BLaER1 (cell line): Measurements from ENCODE around the gene RASA4B.

Source experiments
- H3K27ac ChIP-seq: shearing (Covaris generic); formaldehyde crosslinking; 2 replicates; pipeline ENCODE4 v1.8.1; 2022
- H3K27me3 ChIP-seq: shearing (Covaris generic); formaldehyde crosslinking; 2 replicates; pipeline ENCODE4 v1.8.1; 2022
- H3K36me3 ChIP-seq: shearing (Covaris generic); formaldehyde crosslinking; 2 replicates; pipeline ENCODE4 v1.8.1; 2022
- H3K4me1 ChIP-seq: shearing (Covaris generic); formaldehyde crosslinking; 2 replicates; pipeline ENCODE4 v1.8.1; 2022
- H3K4me2 ChIP-seq: shearing (Covaris generic); formaldehyde crosslinking; 2 replicates; pipeline ENCODE4 v1.8.1; 2022
- H3K4me3 ChIP-seq: shearing (Covaris generic); formaldehyde crosslinking; 2 replicates; pipeline ENCODE4 v1.8.1; 2022
- H3K9ac ChIP-seq: shearing (Covaris generic); formaldehyde crosslinking; 2 replicates; pipeline ENCODE4 v1.8.1; 2022
- H3K9me3 ChIP-seq: shearing (Covaris generic); formaldehyde crosslinking; 2 replicates; pipeline ENCODE4 v1.8.1; 2022
- H4K20me1 ChIP-seq: shearing (Covaris generic); formaldehyde crosslinking; 2 replicates; pipeline ENCODE4 v1.8.1; 2022
- Cebpa-rat ChIP-seq: shearing (Covaris generic); IDR thresholded peaks from 2 replicates; pipeline ENCODE4 v1.8.1; 2022

The RASA4B gene

DNA sequence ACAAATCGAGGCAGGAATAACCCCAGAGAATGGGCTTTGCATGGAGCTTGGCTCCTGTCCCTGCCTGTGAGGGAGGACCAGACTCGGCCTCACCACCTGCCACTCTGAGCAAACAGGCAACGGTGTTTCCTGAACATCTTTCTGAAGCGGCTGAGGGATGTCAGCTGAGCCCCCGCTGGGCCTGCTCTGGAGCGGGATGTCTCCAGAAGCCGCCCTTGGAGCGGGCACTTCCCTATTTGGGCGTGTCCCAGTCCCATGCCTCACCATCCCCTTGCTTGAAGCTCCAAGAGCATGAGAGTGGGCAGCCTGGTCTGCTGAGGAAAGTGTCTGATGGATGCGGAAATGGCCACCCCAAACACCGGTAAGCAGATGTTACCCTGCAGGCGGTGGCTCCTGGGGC lies 63.1 kb downstream of the RASA4B start:
- Histone ChIP-seq H3K4me3 (no peak overlapping the region; the same call in 1 of the 2 replicates), H3K36me3 (peaks cover 58% of the 10 kb centered on the region), H3K9ac (peak overlapping the region; percentile 36; the same call in 1 of the 2 replicates), H3K4me2 (peak overlapping the region; percentile 64), H3K9me3 (no peaks in the 10 kb centered on the region), H3K27me3 (no peaks in the 10 kb centered on the region), H3K4me1 (peaks cover 68% of the 10 kb centered on the region), H4K20me1 (peaks cover 41% of the 10 kb centered on the region), H3K27ac (peak overlapping the region; percentile 78)
- TF ChIP-seq Cebpa-rat, result no peak

DNA sequence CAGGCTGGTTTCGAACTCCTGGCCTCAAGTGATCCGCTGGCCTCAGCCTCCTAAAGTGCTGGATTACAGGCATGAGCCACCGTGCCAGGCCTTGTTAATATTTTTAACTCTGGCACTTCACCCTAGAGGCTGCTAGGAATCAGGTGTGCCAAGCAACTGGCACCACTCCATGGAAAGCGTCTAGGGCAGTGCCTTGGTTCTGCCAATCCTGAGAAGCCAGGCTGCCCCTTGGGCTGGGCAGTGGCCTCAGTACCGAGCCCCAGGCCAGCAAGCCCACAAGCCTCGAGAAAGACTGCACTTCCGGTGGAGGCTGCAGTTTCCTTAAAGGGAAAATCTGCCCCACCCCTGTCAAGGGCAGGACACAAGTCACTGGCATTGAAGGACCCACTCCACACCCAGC lies 64.3 kb downstream of the RASA4B start:
- Histone ChIP-seq H3K4me3 (no peak overlapping the region), H3K9ac (no peak overlapping the region), H3K27me3 (no peaks in the 10 kb centered on the region), H3K4me1 (peaks cover 69% of the 10 kb centered on the region), H3K27ac (peak overlapping the region; percentile 78; the same call in 1 of the 2 replicates), H4K20me1 (peaks cover 41% of the 10 kb centered on the region), H3K9me3 (no peaks in the 10 kb centered on the region), H3K4me2 (peak overlapping the region; percentile 2; the same call in 1 of the 2 replicates), H3K36me3 (peaks cover 58% of the 10 kb centered on the region)
- TF ChIP-seq Cebpa-rat, result no peak

DNA sequence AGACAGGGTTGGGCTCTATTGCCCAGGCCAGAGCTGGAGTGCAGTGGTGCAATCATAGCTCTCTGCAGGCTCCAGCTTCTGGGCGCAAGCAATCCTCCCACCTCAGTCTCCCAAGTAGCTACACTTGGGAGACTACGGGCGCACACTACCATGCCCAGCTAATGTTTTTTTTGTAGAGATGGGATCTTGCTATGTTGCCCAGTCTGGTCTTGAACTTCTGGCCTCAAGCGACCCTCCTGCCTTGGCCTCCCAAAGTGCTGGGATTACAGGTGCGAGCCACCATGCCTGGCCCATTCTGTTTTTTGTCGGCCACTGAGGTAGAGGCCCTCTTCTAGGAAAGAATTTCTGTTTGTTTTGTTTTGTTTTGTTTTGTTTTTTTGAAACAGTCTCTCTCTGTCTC lies 65.1 kb downstream of the RASA4B start:
- Histone ChIP-seq H3K27me3 (no peaks in the 10 kb centered on the region), H3K9ac (no peak overlapping the region), H3K27ac (no peak overlapping the region), H3K4me1 (peaks cover 77% of the 10 kb centered on the region), H3K9me3 (no peaks in the 10 kb centered on the region), H3K4me2 (0 out of 2 replicates have a peak overlapping the region, but pooled peaks have one; percentile 60), H3K36me3 (peaks cover 58% of the 10 kb centered on the region), H4K20me1 (peaks cover 41% of the 10 kb centered on the region), H3K4me3 (no peak overlapping the region)
- no peak for TF ChIP-seq Cebpa-rat

DNA sequence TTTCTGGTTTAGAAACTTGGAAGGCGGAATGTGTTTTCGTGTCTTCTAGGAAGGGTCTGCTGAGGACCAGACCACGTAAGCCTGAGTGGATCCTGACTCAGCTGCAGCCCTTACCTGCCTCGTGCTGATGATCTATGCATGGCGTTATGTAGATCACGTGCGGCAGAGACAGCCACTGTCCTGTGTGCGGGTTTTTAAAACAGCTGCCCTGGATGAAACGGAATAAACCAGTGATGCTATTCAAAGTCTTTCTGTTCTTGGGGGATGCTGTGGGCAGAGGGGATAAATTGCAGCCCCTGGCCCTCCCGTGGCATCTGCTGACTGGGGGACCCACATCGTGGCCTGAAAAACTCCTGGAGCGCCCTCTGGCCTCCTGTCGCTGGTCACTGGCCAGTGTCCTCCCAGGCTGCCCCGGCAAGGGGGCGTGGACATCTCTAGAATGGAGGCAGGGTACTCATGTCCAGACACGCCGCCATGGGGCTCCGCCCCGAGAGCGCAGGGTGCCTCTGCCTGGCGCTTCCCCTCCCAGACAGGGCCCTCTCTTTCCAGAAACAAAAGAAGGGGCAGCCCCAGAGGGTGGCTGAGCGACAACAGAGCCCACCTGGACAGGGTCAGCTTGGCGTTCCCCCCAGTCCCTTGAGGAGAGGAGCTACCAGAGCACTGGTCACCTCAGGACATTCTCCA lies 66.1 kb downstream of the RASA4B start:
- Histone ChIP-seq H3K9me3 (no peaks in the 10 kb centered on the region), H3K27ac (peak overlapping the region; percentile 62), H3K9ac (peak overlapping the region; percentile 34; the same call in 1 of the 2 replicates), H3K4me2 (peak overlapping the region; percentile 60), H3K4me1 (peaks cover 85% of the 10 kb centered on the region), H3K4me3 (no peak overlapping the region), H3K27me3 (no peaks in the 10 kb centered on the region), H3K36me3 (peaks cover 58% of the 10 kb centered on the region), H4K20me1 (peaks cover 40% of the 10 kb centered on the region)
- TF ChIP-seq Cebpa-rat, result no peak

DNA sequence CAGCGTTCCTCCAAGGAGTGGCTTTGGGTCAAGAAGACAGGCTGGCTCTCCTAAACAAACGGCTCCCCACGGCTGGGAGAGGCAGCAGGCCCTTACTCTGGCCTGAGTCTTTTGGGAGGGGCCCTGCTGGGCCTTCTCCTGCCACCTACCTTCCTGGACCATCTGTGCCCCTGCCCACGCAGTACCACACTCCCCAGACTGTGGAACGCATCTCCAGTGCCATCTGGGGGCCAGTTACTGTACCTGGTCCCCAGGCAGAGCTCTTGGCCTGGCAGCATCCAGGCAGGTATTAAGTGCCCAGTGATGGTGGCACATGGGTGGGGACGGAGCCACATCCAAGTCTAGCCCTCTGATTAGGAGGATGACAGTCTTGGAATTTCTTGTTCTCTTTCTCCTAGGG lies 67.3 kb downstream of the RASA4B start:
- Histone ChIP-seq H3K9me3 (no peaks in the 10 kb centered on the region), H3K27ac (peak overlapping the region; percentile 56), H3K4me3 (no peak overlapping the region), H3K36me3 (peaks cover 62% of the 10 kb centered on the region), H3K9ac (peak overlapping the region; percentile 34; the same call in 1 of the 2 replicates), H3K4me2 (peak overlapping the region; percentile 60), H4K20me1 (peaks cover 28% of the 10 kb centered on the region), H3K4me1 (peaks cover 85% of the 10 kb centered on the region), H3K27me3 (no peaks in the 10 kb centered on the region)
- TF ChIP-seq Cebpa-rat, result no peak

GRCh38 chr7:102449136-102449535 lies 68.4 kb downstream of the RASA4B start:
- TF ChIP-seq Cebpa-rat, result no peak
- Histone ChIP-seq H3K9ac (no peak overlapping the region), H3K4me2 (no peak overlapping the region), H3K4me1 (peaks cover 84% of the 10 kb centered on the region), H3K4me3 (no peak overlapping the region), H3K27me3 (no peaks in the 10 kb centered on the region), H3K27ac (no peak overlapping the region), H3K9me3 (no peaks in the 10 kb centered on the region), H3K36me3 (peaks cover 70% of the 10 kb centered on the region), H4K20me1 (peaks cover 19% of the 10 kb centered on the region)

DNA sequence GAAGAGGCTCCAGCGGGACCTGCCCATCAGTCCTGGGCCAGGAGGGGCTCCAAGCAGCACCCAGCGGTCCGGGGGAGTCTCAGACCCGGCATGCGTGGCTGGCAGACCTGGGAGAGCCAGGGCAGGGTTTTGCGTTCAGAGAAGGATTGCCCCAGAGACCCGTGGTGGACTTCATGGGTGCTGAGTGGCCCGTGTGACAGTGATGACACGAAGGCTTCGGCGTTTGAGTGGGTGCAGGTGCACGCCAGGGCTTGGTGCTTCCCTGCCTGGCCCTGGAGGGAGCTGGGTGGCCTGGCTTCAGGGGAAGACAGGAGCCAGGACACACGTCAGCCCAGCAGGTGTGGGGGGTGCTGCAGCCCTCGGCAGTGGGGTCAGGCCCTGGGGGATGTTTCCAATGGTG lies 70.3 kb downstream of the RASA4B start:
- H3K4me2 ChIP-seq, result peak overlapping the region; percentile 85; the same call in 1 of the 2 replicates
- H3K9me3 ChIP-seq, result no peaks in the 10 kb centered on the region
- peaks cover 83% of the 10 kb centered on the region for H3K36me3 ChIP-seq
- peaks cover 88% of the 10 kb centered on the region for H3K4me1 ChIP-seq
- H3K27ac ChIP-seq, result peak overlapping the region; percentile 81
- 0 out of 2 replicates have a peak overlapping the region, but pooled peaks have one; percentile 19 for H3K9ac ChIP-seq
- H3K27me3 ChIP-seq, result no peaks in the 10 kb centered on the region
- H4K20me1 ChIP-seq, result peaks cover 19% of the 10 kb centered on the region
- H3K4me3 ChIP-seq, result no peak overlapping the region
- TF ChIP-seq Cebpa-rat, result no peak

- TF ChIP-seq Cebpa-rat, result no peak
- Histone ChIP-seq H3K27me3 (no peaks in the 10 kb centered on the region), H4K20me1 (peaks cover 15% of the 10 kb centered on the region), H3K4me1 (peaks cover 87% of the 10 kb centered on the region), H3K27ac (peak overlapping the region; percentile 81), H3K36me3 (peaks cover 79% of the 10 kb centered on the region), H3K4me2 (peak overlapping the region; percentile 85), H3K9me3 (no peaks in the 10 kb centered on the region), H3K9ac (0 out of 2 replicates have a peak overlapping the region, but pooled peaks have one; percentile 70), H3K4me3 (no peak overlapping the region)
Observed at GRCh38 chr7:102446387-102447156, 71.0 kb downstream of the RASA4B start.

DNA sequence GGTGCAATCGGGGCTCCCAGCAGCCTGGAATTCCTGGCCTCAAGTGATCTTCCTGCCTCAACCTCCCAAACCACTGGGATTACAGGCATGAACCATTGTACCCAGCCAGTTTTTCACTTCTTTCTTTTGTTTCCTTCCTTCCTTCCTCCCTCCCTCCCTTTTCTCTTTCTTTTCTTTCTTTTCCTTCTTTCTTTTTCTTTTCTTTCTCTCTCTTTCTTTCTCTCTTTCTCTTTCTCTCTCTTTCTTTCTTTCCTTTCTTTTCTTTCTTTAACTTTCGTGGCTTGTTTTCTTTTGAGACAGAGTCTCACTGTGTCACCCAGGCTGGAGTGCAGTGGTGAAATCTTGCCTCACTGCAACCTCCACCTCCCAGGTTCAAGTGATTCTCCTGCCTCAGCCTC lies 71.9 kb downstream of the RASA4B start:
- peak overlapping the region; percentile 70; the same call in 1 of the 2 replicates for H3K9ac ChIP-seq
- peaks cover 8% of the 10 kb centered on the region for H4K20me1 ChIP-seq
- H3K9me3 ChIP-seq, result no peaks in the 10 kb centered on the region
- H3K4me3 ChIP-seq, result no peak overlapping the region
- H3K4me2 ChIP-seq, result peak overlapping the region; percentile 85
- no peaks in the 10 kb centered on the region for H3K27me3 ChIP-seq
- peaks cover 85% of the 10 kb centered on the region for H3K4me1 ChIP-seq
- H3K27ac ChIP-seq, result peak overlapping the region; percentile 81
- no peak for TF ChIP-seq Cebpa-rat
- peaks cover 77% of the 10 kb centered on the region for H3K36me3 ChIP-seq
